HG03139 (cell line): ENCODE measurements around the gene GLRX3.
"Not testable (repeated sequence)": the region's sequence is repeated elsewhere in the genome, so short reads cannot be mapped to it uniquely, and the experiment has no call there.

Source experiments
- ATAC-seq: cut with Tn5 transposase; IDR thresholded peaks from one replicate; pipeline ENCODE4 v1.9.1; 2021; ENCODE audit not compliant: unreplicated experiment

GLRX3 gene

DNA sequence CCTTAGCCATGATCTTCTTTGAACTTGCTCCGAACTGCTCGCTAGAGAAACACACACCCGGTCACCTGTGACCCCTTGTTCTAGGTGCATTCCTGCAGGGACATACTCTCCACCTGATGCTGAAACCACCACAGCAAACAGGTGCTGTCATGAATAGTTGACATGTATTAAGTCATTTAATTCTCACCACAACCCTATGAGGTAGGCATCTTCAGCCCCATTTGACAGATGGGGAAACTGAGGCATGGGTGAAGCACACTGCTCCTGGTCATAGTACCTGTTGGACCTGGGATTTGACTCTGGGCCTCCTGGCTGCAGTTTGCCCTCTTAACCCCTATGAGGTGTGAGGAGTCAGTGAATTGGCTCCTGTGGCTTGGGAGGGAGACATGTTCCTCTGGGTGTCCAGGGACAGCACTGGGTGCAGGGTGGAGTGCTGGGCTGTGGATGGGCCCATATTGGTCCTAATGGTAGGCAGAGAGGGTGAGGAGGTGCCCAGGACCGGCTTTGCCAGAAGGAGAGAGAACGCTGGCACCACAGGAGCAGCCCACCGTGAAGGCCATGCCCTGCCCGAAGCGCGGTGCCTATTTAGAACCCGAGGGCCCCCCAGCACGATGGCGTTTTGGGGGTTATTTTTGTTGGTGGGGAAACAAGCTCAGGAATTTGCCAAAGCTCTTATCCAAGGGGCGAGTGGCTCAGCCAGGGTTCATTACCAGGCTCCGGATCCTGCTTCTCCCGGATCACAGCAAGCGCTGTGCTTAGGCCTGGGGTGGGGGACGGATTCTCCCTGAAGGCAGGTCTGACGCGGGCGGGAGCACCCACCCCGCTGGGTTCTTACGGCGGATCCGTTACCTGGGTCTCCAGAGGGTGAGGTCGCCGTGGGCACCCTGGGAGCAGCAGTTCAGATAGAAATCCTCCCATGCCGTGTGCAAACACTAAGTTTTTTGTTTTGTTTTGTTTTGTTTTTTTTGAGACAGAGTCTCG is 52.3 kb downstream of the GLRX3 start:
- no peak for ATAC-seq

DNA sequence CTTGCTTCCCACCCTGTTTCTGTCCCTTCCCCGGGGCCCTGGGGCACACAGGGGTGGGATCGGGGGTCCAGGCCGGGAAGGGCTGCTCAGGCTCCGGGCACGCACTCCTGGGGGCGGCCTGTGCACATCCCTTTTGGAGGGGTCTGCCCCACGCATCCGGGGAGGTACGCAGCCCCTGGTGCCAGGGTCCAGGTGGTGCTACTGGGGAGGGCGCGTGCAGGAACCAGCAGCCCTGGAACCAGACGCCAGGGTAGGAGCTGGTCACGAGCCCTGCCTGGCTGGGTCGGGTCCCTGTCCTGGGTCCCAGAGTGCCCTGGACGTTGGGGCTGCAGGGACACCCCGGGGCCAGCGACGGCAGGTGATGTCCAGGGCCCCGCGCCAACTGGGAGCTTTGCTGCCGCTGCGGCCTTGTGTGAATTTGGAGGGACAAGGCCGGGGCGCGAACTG is 53.4 kb downstream of the GLRX3 start:
- ATAC-seq = no peak

DNA sequence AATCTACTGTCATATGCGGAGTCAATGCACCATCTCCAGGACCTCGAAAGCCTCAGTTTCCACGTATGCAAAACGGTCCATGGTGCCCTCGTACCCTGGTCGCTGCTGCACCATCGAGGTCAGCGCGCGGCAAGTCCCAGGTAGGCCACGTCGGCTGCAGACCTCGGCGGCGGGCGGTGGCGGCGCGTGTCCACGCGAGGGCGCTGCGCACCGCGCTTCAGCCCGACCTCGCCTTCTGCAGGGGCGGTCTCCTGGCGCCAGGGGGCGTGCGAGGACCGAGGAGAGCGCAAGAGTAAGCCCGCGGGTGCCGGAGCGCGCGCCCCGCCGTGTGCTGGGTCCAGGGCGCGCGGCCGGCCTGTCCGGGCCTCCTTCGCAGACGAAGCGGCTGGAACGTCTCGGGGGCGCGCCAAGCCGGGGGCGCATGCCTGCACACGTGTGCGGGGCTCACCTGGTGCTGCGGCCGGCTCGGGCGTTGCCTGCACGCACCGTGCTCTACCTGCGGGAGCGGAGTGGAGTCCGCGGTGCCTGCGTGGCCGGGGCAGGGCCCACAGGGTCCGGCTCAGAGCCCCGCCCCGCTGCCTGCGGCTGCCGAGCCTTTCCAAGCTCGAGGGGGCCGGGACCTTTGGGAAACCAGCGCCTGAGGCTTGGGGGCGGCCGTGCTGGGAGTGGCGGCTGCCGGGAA is 54.0 kb downstream of the GLRX3 start:
- ATAC-seq = peak; percentile 87

- no peak for ATAC-seq
These were observed 54.5 kb downstream of the GLRX3 start for GRCh38 chr10:130190737-130191115.

GRCh38 chr10:130191380-130191779 is 55.2 kb downstream of the GLRX3 start:
- no peak for ATAC-seq

DNA sequence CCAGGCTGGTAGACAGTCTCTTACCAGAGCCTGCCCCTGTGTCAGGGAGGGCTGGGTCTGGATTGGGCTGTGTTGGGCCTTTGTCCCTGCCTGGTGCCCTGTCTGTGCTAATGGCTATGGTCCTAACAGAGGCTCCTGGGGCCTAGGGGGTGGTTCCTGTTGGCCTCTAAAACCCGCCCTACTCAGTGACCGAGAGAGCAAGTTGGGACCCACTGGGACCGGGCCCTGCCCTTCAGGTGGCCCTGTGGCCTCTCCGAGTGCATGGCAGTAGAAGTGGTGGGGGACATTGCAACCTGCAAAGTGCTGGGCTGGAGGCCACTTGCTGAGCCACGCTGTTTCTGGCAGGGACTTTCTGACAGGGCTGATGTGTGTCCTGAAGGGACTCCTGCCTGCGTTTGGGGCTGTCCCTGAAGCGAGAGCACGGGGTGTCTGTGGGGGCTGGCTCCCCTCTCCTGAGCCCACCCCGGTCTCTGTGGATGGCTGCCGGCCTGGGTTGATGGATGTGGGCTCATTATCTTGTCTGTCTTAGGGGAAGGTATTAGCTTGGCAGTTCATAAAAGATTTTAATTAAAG is 56.2 kb downstream of the GLRX3 start:
- ATAC-seq = no peak

DNA sequence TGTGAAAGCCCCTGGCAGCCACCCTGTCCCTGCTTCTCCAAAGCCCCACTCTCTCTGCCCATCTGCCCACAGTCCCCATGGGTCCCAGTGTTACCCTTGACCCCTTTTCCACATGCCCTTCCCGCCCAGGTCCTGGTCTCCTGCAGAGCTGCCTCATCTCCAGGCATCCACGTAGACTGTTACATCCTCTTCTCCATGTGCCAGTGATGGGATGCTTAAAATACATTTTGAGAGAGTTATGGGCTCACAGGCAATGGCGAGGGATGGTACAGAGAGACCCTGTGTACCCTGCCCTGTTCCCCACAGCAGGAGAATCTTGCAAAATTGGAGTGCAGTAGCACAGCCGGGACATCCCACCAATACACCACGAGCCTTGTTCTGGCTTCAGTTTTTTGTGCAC is 56.8 kb downstream of the GLRX3 start:
- no peak for ATAC-seq

DNA sequence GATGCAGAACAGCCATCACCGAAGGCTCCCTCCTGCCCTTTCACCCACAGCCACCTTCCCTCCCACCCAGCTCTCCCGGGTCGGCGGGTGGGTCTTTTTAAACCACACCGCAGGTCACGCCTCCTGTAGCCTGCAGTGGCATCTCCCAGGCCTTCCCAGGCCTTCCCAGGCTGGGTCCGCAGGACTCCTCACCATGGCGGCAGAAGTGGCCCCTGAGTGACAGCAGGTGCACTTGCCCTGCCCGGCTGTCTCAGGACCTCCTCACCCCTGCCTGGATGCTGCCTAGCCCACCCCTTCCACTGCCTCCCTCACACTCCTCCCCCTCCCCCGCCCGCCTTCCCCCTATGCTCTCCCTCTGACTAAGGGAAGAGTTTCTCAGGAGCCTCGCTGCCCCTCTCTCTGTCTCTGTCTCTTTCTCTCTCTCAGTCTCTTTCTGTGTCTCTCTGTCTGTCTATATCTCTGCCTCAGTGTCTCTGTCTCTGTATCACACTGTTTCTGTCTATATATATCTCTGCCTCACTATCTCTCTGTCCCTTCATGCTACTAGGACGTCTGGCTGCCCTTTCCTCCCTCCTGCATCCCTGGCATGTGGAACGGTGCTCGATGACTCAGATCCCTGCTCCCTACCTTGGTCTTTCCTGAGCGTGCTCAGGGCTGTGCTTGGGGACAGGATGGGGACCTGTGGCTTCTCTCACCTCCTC is 57.5 kb downstream of the GLRX3 start:
- no peak for ATAC-seq

DNA sequence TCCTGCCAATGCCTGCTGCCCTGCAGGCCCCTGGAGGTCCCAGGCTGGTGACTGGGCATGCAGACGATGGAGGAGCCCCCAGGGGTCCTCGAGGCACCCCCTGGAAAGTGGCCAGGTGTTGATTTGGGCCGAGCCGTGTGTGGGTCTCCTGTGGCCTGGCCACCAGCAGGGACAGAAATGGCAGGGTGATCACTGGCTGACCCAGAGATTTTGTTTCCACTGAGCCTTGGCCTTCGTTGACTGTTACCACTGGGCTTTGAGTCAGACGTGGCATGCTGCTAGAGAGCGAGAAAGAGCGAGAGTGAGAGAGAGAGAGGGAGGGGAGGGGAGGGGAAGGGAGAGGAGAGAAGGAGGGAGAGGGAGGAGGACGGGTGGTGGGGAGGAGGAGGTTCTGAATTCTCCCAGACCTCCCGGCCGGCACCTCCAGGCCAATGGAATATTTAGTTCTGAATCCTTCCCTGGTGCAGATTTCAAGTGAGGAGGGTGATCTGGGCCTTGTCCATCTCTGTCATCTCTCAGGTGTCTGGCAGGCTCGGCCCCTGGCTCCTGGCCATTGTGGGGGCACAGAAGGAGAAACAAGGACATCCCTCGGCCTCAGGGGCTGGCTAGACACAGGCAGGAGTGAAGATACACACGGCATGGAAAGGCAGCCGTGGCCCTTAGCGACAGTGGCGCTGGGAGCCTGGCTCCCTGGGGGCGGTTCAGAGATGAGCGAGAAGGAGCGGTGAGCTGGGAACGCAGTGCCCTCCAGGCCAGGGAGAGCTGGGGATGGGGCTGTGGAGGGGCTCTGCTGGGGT is 58.2 kb downstream of the GLRX3 start:
- no peak for ATAC-seq

GRCh38 chr10:130194991-130195645 is 58.9 kb downstream of the GLRX3 start:
- ATAC-seq = no peak

- ATAC-seq = no peak
These were observed 59.6 kb downstream of the GLRX3 start for GRCh38 chr10:130195746-130196294.

DNA sequence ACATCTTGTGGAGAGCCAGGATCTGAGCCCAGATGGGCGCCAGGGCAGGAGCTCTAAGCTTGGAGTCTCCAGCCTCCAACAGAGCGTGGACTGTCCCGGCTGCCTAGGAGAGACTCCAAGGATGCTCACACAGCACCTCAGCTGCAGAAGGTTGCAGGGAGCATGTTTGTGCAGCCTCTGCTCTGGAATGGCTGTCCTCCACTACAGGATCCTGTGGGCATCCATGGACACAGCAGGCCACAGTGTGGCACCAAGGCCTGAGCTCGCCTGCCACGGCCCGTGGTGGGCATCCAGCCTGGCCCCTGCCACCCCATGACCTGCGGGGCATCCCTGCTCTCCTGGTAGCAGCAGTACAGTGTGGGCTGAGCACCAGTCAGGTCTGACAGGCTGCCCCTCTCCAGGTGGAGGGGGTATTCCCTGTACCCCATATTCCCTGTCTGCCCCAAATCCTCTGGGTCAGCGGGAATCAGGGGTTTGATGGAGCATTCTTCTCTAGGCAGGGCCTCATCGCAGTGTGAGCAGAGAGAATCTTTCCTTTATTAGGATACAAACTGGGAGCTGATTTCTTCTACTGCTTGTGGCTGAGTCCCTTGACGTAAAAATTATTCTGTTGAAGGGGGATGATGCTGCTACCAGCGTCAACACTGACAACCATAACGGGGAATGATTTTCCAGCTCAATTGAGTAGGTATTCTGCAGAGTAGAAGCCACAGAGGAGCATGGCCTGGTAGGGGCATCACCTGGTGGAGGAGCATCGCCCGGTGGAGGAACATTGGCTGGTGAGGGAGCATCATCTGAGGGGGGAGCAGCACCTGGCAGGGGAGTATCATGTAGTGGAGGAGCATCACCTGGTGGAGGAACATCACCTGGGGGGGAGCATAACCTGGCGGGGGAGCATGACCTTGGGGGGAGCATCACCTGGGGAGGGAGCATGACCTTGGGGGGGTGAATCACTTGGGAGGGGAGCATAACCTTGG is 60.6 kb downstream of the GLRX3 start:
- ATAC-seq = no peak

DNA sequence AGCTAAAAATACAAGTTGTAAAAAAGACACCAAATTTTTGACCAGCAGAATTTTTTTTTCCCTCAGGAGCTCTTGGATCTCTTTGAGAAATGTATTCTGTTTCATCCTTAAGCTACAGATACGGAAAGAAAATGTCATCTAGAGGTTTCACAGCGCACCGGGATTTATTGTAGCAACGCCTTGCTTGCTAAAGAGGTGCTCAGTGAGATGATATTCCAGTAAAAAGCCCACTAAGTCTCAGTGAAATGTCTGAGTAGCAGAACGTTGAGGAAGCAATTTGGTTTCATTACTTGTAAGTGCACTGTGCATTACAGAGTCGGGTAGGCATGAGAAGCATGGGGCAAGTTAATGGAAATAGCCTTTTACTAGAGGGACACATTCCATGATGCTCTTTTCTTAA is 62.5 kb downstream of the GLRX3 start:
- ATAC-seq = no peak

DNA sequence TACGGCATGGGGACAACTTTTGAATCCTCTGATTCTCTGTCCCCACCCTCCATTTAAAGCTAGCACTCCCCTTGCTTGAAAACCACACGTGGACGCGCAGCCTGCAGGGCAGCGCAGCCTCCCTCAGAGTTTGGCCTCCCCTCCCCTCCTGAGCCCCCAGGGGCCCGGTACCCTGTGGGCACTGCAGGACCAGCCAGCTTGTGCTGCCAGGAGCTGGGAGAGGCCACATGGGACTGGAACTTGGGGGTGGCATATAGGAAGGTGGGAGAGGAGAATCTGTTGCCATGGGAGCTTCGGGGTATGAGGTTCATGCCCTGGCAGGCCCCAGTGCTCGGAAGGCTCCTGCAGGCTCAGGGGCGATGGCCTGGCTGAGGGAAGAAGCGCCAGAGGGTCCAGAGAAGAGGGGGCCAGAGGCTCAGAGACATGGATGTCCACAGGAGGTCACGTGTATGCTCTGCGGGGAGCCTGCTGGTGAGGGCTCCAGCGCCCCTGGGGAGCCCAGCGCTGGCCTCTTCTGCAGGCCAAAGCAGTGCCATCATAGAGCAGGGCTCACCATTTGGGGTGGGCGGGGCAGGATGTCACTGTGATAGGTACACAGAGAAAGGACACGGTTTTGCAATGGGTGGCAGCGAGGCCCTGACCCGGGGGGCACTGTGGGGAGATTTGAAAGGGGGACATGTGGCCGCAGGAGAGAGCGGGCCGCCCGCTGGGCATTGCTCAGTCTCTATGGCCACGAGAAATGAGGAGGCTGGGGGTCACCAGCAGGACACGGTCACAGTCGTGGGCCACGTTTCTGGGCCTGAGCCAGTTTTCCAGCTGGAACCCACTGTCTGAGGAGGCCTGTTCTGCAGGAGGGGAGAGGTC is 64.2 kb downstream of the GLRX3 start:
- no peak for ATAC-seq

- no peak for ATAC-seq
These were observed 64.8 kb downstream of the GLRX3 start for GRCh38 chr10:130201043-130201380.

DNA sequence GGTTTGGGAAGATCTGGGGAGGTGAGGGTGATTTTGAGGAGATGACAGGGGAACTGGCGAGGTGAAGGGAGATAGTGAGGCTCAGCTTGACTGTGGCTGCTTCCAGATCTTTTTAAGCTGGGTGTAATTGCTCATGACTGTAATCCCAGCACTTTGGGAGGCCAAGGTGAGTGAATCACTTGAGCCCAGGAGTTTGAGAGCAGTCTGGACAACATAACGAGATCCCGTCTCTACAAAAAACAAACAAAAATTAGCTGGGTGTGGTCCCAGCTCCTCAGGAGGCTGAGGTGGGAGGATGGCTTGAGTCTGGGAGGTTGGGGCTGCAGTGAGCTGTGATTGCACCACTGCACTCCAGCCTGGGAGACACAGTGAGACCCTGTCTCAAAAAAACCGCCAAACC is 66.0 kb downstream of the GLRX3 start:
- not testable (repeated sequence) for ATAC-seq

DNA sequence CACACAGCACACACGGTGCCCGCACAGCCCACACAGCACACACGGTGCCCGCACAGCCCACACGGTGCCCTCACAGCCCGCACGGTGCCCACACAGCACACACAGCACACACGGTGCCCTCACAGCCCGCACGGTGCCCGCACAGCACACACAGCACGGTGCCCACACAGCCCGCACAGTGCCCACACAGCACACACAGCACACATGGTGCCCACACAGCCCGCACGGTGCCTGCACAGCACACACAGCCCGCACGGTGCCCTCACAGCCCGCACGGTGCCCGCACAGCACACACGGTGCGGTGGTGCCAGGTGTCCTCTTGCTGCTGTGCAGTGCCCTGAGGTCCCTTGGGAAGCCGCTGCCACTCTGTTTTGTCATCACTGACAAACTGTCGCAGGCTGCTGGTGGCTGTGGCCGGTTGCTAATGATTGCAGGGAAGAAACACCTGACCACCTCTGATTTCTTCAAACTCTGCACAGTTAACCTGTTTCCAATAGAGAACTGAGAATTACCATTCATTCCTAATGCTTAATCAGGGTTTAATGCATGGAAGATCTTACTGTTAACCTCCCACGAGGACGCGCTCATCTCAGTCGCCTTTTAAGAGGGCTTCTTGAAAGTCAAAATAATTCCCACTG is 66.9 kb downstream of the GLRX3 start:
- ATAC-seq = peak; percentile 54
